Measurements from ENCODE around the gene RNF181.
"Not testable (repeated sequence)": the region's sequence is repeated elsewhere in the genome, so short reads cannot be mapped to it uniquely, and the experiment has no call there.

The RNF181 gene

DNA sequence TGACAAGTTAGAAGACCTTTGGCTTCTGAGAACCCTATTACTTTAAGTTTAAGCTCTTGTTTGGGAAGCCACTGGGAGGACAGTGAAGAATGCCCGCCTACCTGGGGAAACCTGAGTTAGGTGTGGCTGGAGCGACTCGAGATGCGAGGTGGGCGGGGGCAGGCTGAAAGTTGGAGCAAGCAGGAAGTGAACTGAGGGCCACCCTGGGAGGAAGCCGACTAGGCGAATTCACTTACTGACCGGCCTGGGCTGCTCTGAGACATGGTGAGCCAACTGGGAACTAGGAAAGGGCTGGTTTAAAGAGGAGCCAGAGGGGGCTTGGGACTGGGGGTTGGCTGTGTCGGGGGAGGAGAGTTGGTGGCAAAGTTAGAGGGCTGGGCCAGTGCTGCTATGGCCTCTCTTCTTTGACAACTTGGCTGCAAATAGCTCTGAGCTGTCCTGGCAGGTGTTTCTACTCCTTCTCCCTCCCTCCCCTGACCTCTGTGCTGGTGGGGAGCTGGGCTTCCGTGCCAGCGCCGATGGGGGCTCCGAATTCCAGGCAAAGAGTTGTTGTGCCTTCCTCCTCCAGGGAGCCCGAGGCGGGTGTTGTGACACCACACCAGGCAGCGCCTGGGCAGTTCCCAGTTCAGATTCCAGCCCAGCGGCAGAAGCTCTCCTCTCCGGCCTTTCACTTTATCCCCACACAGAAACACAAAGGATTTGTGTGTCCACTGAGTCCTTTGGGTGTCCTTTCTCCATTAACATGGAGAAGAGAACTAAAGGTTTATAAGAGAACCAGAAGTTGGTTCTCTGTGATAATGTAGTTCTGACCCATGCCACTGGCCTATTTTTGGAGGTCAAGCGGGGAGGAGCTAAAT, 17.9 kb upstream of the RNF181 start, which contains the start of gene VAMP8:
VAMP8 (plus strand) TSS at position 201 of the 857 bp plus-strand sequence; CDS start at position 262, 61 bp downstream.
- DNase-seq (ENCODE audit: low read depth): peak; percentile 54

GRCh38 chr2:85578243-85579180, 17.0 kb upstream of the RNF181 start:
- DNase-seq (ENCODE audit: low read depth): no peak

DNA sequence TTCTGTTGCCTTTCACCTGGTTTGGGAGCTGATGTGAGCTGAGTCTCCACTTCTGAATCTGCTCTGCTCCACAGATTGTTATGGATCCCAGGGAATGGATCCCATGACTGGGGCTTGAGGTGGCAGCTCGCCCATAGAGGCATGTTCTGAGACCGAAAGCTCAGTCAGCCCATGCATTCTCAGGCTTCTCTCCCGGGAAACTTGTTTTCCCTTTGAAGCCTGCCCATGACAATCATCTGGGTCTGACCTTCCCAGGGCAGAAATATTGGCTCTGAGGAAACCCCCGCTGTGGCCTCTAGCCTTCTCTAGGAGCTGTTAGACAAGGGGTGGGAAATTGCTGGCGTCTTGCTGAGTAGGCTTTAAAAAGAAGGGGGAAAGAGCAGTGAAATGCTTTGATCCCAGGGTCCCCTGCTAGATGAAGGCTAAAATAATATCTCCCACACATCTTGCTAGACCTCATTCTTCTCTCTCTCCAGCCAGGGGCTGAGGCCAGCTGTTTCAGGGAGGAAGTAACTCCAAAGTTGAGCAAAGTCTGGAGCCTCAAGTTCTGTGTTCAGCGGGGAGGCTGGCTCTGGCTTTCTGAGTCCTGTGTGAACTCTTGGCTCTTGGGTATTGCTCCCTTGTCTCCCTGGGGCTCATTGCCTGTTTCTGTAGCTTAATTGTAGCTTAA, 16.1 kb upstream of the RNF181 start:
- DNase-seq (ENCODE audit: low read depth): no peak

DNA sequence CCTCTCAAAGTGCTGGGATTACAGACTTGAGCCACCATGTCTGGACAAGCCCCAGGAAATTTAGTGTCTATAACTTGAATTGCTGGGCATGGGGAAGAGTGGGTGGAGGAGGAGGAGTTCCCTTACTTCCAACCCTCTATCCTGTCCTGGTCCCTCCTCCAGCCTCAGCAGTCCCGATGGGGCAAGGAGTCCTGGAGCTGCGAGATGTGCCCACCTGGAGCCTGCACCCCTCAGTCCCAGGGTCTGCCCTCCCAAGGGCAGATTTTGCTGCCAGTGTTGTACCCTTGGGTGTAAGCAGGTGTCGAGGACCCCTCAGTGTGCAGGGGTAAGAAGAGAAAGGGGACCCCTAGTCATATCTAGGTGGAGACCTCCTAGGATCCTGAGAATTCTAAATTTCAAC, 15.3 kb upstream of the RNF181 start:
- no peak for DNase-seq (ENCODE audit: low read depth)

DNA sequence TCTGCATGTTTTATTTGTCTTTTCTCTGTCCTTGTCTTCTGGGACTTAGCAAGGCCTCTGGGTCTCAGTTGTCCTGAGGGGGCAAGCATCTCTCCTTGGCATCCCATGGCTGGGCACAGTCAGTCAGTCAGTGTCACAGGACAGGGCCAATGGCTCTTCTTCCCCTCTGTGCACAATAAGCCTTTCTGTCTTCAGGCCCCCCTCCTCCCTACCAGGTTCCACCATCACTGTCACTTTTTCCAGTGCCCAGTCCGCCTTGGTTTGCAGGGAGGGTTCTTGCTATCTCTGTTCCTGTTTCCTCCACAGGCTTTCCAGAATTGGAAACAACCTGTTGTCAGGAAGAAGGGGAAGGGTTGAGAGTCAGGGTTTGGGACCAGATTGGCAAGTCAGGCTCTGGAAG, 13.1 kb upstream of the RNF181 start:
- no peak for DNase-seq (ENCODE audit: low read depth)

DNA sequence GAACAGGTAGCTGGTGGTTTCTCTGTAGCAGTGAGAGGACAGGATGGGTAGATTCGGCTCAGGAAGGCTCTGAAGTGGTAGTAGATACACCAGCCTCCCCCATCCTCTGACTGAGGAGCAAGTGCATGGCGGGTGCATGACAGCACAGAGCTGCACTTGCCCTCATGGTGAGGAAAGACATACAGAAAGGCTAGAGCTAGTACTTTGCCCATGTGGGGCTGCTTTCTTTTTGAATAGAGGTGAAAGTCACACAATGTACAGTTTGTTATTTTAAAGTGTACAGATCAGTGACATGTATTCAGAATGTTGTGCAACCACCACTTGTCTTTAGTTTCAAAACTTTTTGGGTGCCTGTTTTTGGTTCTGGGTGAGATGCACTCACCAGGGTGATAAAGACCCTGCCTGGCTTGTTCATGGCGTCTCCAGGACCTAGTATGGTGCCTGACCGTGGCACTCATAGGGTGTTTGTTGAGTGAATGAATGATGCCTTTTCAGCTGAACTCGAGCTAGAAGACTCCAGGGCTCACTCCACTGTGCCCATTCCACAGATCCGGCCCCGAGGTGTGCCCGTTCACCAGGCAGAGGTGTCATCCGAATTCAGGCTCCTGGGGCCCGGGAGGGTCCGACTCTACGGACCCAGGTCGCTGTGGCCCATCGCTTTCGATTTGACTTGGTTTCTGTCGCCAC, 11.7 kb upstream of the RNF181 start:
- no peak for DNase-seq (ENCODE audit: low read depth)

DNA sequence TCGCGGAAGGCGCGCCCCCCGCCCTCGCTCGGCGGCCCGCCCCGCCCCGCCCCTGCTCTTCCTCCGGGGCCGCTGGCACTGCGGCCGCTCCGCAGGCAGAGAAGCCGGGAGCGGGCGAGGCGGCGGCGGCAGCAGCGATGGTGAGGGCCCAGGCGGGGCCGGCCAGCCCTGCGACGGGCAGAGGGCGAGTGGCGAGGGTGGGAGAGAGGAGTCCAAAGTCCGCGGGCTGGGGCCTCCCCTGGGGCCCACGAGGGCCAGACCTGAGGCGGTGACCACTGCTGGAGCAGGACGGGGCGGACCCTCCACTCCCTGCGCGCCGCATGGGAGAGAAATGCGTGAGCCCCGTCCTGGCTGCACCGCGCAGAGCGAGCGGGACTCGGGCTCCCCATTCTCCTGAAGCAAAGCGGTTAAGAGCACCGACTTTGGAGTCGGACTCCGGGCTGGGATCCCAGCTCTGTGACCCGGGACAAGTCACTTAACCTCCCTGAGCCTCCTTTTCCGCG, 11.1 kb upstream of the RNF181 start, which contains the start of gene VAMP5:
VAMP5 (plus strand) TSS at position 78 of the 503 bp plus-strand sequence; CDS start at position 138, 60 bp downstream.
- peak; percentile 23 for DNase-seq (ENCODE audit: low read depth)

GRCh38 chr2:85584857-85585780, 10.4 kb upstream of the RNF181 start:
- no peak for DNase-seq (ENCODE audit: low read depth)

GRCh38 chr2:85585781-85586105, 9.8 kb upstream of the RNF181 start:
- DNase-seq (ENCODE audit: low read depth): no peak

- DNase-seq (ENCODE audit: low read depth): no peak
Observed at GRCh38 chr2:85588236-85588635, 7.3 kb upstream of the RNF181 start.

DNA sequence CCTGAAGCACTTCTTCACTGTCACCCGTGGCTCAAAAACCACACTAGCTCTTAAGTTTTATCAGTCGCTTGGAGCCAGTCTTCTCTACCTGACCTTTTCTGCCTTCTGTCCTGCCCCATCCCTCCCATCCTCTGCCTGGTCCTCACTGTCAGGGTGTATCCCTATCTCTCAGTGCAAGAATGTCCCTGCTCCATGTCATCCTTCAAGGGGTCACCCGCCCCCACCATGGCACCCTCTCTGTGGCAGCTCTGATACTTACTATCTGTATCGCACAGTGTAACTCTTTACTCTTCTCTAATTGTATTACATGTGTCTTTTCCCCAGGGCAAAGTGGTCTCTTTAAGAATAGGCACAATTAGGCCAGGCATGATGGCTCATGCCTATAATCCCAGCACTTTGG, 6.9 kb upstream of the RNF181 start:
- DNase-seq (ENCODE audit: low read depth): no peak

DNA sequence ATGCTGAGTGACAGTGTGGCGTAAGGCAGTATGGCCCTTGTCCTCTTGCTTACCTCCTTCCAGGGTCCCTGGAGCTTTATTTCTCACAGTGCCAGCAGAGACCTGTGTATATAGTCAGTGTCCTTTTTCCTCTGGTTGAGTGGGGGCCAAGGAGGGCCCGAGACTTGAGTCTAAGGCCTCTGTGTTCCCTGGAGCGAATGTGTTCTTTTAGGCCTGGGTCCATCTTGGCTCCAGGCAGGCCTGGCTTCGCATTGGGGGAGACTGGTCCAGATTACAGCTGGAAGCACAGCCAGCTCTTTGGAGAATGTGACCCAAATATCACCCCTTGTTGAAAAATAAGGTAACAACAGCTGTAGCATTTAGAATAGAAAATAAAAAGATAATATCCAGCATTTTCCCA, 6.4 kb upstream of the RNF181 start:
- no peak for DNase-seq (ENCODE audit: low read depth)

GRCh38 chr2:85589982-85590791, 5.4 kb upstream of the RNF181 start:
- no peak for DNase-seq (ENCODE audit: low read depth)

- DNase-seq (ENCODE audit: low read depth): no peak
Observed at GRCh38 chr2:85590950-85591349, 4.6 kb upstream of the RNF181 start.

- DNase-seq (ENCODE audit: low read depth): no peak
Observed at GRCh38 chr2:85591563-85591962, 4.0 kb upstream of the RNF181 start.

DNA sequence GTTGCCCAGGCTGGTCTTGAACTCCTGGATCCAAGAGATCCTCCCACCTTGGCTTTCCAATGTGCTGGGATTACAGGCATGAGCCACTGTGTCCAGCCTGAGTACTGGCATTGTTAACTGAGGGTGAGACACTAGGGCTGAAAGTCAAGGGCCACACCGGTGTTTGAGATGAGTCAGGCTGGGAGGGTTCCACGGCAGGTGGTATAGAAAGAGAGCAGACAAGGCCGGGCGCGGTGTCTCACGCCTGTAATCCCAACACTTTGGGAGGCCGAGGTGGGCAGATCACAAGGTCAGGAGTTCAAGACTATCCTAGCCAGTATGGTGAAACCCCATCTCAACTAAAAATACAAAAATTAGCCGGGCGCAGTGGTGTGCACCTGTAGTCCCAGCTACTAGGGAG, 3.2 kb upstream of the RNF181 start:
- DNase-seq (ENCODE audit: low read depth): not testable (repeated sequence)

DNA sequence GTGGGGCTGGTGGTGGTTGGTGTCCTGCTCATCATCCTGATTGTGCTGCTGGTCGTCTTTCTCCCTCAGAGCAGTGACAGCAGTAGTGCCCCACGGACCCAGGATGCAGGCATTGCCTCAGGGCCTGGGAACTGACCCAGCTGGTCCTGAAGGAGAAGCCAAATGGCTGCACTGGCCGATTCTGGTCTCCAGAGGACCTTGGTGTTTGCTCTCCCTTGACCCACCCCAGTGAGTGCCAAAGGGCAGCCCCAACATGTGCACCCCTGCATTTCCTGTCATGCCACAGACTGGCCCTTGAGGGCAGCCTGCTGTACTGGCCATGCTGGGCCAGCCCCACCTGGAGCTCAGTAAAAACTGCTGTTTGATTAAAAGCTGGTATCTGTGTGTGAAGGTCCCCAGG, 2.5 kb upstream of the RNF181 start:
- DNase-seq (ENCODE audit: low read depth): no peak

DNA sequence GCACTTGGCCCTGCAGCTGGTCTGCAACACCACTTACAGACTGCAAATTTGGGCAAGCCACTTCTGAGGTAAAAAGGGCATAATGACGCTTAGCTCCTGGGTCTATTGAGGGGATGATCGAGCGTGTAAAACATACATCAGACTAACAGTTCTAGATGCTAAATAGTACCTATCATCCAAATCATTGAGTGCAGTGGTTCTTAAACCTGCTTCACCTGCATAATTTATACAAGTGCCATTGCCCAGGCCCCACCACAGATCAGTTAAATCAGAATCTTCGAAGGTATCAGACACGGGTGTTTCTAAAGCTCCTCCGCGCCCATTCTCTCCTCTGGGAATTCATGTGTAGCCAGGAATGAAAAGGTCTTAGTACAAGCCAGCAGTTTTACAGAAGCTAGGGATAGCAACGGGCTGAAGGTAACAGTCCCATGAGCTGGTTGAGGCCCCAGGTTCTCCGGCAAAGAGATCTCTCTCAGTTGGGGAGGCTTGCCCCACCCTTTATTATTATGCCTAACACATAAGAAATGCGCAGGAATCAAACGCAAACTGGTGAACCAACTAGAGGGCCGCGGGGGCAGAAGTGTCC, 737 bp upstream of the RNF181 start:
- DNase-seq (ENCODE audit: low read depth): no peak

DNA sequence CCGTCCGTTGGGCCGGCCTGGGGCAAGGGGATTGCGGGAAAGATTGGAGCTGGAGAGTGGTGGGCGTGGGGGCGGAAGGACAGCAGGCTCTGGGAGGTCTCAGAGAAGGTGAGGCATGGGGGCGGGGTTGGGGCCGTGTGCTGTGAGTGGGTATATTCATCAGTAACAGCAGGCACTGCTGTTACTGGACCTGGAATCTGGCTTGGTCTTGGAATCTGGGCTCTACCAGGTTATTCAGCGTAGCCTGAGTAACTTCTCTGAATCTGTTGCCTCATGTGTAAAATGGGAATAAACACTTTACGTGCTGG, 435 bp downstream of the RNF181 start:
- no peak for DNase-seq (ENCODE audit: low read depth)
